ENCODE results near the gene TFF1.

TFF1 gene

DNA sequence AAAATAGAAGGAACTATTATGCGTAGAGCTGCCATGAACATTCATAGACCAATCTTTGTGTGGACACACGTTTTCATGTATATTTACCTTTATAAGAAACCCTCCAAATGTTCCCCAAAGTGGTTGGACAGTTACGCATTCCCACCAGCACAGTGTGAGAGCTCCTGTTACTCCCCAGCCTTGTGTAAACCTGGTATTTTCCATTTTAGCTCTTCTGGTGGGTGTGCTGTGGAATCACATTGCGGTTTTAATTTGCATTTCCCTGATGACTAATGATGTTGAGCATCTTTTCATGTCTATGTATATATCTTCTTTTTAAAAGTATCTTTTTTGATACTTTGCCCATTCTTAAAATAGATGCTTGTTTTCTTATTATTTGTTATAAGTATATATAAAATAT, 34.2 kb upstream of the TFF1 start:
- POLR2A ChIA-PET (ENCODE audit: low non-redundant PET), result no interaction called here
- H3K27ac ChIP-seq, result no peak overlapping the region
- DNase-seq (ENCODE audit: low spot score), result no peak
- TF ChIP-seq, protein P1, sequence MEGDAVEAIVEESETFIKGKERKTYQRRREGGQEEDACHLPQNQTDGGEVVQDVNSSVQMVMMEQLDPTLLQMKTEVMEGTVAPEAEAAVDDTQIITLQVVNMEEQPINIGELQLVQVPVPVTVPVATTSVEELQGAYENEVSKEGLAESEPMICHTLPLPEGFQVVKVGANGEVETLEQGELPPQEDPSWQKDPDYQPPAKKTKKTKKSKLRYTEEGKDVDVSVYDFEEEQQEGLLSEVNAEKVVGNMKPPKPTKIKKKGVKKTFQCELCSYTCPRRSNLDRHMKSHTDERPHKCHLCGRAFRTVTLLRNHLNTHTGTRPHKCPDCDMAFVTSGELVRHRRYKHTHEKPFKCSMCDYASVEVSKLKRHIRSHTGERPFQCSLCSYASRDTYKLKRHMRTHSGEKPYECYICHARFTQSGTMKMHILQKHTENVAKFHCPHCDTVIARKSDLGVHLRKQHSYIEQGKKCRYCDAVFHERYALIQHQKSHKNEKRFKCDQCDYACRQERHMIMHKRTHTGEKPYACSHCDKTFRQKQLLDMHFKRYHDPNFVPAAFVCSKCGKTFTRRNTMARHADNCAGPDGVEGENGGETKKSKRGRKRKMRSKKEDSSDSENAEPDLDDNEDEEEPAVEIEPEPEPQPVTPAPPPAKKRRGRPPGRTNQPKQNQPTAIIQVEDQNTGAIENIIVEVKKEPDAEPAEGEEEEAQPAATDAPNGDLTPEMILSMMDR (conservative IDR thresholded peaks at IDR 0.05; ENCODE audit: low read depth), result no peak
- CTCF ChIA-PET, result interaction anchor here (0.6 to 0.8 kb wide), 2 partner anchors 105 to 166 kb away, joined by 3 to 4 read pairs; no protein-coding TSS in a partner anchor

DNA sequence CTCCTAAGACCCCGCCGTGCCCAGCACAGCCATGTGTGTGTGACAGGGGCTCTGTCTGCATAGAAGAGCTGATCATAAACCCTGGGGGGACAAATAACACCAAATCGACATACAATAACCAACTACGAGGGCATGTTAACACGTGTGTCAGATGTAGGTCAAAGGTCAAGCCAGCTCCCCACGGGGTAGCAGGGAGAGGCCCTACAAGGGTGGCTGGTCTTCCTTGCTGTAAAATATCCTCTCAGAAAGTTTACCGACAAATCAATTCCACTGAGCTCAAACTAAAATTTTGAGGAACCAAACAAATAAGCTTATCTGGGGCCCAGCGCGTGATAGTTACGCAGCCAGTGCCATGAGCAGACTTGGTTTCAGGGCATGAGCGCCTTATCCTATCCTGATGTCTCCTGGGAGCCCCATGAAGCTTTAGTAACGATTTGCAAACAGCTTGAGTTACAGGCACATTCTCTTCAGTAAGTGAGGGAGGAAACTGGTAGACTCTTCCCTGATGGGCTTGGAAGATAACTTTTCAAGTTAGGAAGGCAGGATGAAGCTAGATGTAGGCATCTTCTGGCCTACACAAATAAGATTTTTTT, 32.2 kb upstream of the TFF1 start:
- TF ChIP-seq, protein P1 (conservative IDR thresholded peaks at IDR 0.05; ENCODE audit: low read depth), result no peak
- ChIA-PET CTCF (no interaction called here), POLR2A (ENCODE audit: low non-redundant PET) (no interaction called here)
- no peak overlapping the region for H3K27ac ChIP-seq
- DNase-seq (ENCODE audit: low spot score), result no peak

- TF ChIP-seq, protein P1 (conservative IDR thresholded peaks at IDR 0.05; ENCODE audit: low read depth), result no peak
- no peak for DNase-seq (ENCODE audit: low spot score)
- CTCF ChIA-PET, result no interaction called here
- H3K27ac ChIP-seq, result no peak overlapping the region
- POLR2A ChIA-PET (ENCODE audit: low non-redundant PET), result no interaction called here
Measured at GRCh38 chr21:42397746-42398394, 31.5 kb upstream of the TFF1 start.

DNA sequence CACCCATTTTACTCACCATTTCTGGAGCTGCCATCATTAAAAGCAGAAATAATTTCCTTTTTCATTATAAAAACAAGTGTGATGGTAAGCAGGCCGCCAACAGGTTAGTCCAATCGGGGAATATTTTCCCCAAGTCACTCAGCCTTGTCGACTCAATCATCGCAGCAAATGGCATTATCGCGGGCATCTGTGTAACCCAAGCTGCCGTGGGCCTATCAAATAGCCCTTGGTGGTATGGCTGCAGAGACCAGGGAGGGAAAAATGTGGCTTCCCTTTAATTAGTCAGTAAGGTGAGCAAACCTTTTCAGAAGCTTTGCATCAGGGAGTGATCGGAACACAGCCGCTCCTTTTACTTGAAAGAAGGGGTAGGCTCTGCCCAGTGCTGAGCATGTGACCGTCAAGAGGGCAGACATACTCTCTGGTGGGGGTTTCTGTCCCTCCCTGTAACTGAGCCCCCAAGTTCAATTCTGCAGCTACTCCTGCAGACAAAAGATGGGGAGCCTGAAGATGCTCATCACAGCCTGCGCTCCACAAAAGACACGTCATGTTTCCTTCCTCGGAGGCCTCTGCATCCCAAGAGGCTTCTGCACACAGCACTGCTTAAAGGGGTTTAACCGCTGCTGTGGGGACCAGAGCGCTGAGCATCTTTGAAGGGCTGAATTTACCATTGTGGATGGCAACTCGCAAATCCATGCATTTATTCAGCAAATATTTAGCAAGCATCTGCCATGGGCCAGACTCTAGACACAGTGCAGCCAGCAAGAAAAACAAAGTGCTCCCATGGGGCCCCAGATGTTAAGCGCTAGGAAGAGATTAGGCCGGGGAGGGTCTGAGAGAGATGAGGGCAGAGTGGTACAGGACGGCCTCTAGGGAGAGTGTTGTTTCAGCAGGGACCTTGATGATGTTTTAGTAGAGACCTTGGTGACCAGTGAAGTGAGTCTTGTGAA, 30.7 kb upstream of the TFF1 start:
- DNase-seq (ENCODE audit: low spot score), result no peak
- ChIA-PET POLR2A (ENCODE audit: low non-redundant PET) (no interaction called here), CTCF (no interaction called here)
- H3K27ac ChIP-seq, result no peak overlapping the region
- TF ChIP-seq, protein P1 (conservative IDR thresholded peaks at IDR 0.05; ENCODE audit: low read depth), result no peak

- H3K27ac ChIP-seq, result no peak within 1 kb of the TSS
- DNase-seq (ENCODE audit: low spot score), result peak; percentile 71
- TF ChIP-seq, protein P1 (conservative IDR thresholded peaks at IDR 0.05; ENCODE audit: low read depth), result no peak
- CTCF ChIA-PET, result interaction anchor here (0.6 kb wide), 1 partner anchor 45 kb away, joined by 3 read pairs; the partner anchor contains the start of gene TFF2
- POLR2A ChIA-PET (ENCODE audit: low non-redundant PET), result no interaction called here
Measured at GRCh38 chr21:42395905-42396651, 29.7 kb upstream of the TFF1 start, which contains the start of gene TMPRSS3. Gene TMPRSS3, minus strand, starts transcription at chr21:42396052. Its CDS starts 635 bp downstream, at chr21:42395417.

DNA sequence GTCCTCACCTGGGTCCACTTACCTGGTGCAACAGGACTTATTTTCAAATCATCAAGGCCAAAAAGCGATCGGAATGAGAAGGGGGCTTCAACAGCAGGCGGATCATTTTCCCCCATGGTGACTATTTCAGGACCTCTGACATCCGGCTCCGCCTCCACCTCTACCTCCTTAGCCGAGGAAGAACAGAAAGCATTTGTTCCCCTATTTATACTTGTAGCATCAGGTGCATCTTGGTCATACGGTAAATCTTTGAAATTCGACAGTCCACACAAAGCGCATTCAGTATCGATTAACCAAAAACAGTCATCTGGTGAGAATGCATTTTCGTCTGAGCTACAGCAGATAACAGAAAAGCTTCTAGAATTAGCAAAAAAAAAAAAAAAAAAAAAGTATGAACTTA, 29.0 kb upstream of the TFF1 start:
- POLR2A ChIA-PET (ENCODE audit: low non-redundant PET), result no interaction called here
- TF ChIP-seq, protein P1 (conservative IDR thresholded peaks at IDR 0.05; ENCODE audit: low read depth), result no peak
- no peak overlapping the region for H3K27ac ChIP-seq
- CTCF ChIA-PET, result interaction anchor here (0.6 kb wide), 1 partner anchor 44 kb away, joined by 3 read pairs; the partner anchor contains the start of gene TFF2
- DNase-seq (ENCODE audit: low spot score), result no peak
